NB4 (cell line): ENCODE data around the gene HDHD3.

ENCODE experiments used
- MYC ChIP-seq: IDR thresholded peaks from 2 replicates; pipeline ENCODE4 v1.6.1; 2011; ENCODE audit warnings: low read depth, low read length
- POLR2A ChIP-seq: IDR thresholded peaks from 2 replicates; pipeline ENCODE4 v1.6.1; 2011; ENCODE audit warnings: mild to moderate bottlenecking; ENCODE audit not compliant: insufficient read length; ENCODE audit errors: extremely low read depth
- TF ChIP-seq, protein P1 (sequence below): IDR thresholded peaks from one replicate; pipeline ENCODE4 v1.5.1; 2012; ENCODE audit warnings: low read depth, low read length
- TF ChIP-seq, protein P2 (sequence below): IDR thresholded peaks from 2 replicates; pipeline ENCODE4 v1.6.1; 2011; ENCODE audit warnings: low read depth, low read length

DNA sequence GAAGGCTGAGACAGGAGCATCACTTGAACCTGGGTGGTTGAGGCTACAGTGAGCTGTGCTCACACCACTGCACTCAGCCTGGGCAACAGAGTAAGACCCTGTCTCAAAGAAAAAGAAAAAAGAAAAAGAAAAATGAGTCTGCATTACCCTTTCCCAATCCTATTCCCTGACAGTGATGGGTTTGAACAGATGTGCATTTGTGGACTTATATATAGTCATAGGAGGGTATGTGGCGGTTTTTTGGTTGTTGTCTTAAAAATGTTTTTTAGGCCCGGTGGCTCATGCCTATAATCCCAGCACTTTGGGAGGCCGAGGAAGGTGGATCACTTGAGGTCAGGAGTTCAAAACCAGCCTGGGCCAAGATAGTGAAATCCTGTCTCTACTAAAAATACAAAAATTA lies 13.4 kb downstream of the HDHD3 start:
- TF ChIP-seq, protein P1, sequence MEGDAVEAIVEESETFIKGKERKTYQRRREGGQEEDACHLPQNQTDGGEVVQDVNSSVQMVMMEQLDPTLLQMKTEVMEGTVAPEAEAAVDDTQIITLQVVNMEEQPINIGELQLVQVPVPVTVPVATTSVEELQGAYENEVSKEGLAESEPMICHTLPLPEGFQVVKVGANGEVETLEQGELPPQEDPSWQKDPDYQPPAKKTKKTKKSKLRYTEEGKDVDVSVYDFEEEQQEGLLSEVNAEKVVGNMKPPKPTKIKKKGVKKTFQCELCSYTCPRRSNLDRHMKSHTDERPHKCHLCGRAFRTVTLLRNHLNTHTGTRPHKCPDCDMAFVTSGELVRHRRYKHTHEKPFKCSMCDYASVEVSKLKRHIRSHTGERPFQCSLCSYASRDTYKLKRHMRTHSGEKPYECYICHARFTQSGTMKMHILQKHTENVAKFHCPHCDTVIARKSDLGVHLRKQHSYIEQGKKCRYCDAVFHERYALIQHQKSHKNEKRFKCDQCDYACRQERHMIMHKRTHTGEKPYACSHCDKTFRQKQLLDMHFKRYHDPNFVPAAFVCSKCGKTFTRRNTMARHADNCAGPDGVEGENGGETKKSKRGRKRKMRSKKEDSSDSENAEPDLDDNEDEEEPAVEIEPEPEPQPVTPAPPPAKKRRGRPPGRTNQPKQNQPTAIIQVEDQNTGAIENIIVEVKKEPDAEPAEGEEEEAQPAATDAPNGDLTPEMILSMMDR, result no peak
- TF ChIP-seq POLR2A, result no peak
- TF ChIP-seq MYC, result no peak
- TF ChIP-seq, protein P2, sequence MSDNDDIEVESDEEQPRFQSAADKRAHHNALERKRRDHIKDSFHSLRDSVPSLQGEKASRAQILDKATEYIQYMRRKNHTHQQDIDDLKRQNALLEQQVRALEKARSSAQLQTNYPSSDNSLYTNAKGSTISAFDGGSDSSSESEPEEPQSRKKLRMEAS, result no peak
